ENCODE results near the gene FBXL17.
"Not testable (repeated sequence)": the region's sequence is repeated elsewhere in the genome, so short reads cannot be mapped to it uniquely, and the experiment has no call there.

Gene FBXL17

DNA sequence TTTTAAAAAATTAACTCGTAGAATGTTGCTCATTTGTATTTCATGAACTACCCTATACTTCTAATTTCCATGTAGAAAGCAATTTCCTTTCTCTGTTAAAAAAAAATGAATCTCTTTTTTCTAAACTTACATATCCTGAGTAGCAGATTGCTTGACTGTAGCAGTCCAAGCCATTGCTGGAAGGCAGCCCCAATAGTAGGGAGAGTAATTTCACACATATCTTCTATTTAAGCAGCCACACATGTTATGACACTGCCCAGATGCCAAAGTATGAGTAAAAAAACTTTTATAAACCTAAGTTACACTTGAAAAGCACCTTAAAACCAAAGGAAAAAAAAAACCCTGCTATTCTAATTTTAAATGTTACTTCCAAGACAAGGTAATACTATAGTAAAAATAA, 69.6 kb downstream of the FBXL17 start:
- DNase-seq (ENCODE audit: low read depth in 4 of 4, low spot score in 1 of 4) = no peak

- DNase-seq (ENCODE audit: low read depth in 4 of 4, low spot score in 1 of 4) = no peak
These were observed 70.2 kb downstream of the FBXL17 start for GRCh38 chr5:108311682-108312081.

DNA sequence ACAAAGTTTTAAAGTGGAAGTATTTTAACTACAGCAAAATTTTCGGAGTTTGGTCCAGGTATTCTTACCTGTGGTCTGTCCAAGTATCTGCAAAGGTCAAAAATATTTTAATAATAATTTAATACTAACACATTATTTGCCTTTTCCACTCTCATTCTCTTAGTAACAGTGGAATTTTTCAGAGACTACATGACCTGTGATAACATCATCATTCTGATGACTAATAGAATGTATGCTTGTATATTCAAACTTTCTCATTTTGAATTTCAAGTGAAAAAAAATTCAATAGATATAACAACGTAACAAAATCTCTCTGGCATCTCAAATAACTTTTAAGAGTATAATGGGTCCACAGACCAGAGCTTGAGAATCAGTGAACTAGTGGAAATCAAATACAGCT, 78.3 kb downstream of the FBXL17 start:
- DNase-seq (ENCODE audit: low read depth in 4 of 4, low spot score in 1 of 4) = no peak

GRCh38 chr5:108303086-108303485, 78.8 kb downstream of the FBXL17 start:
- DNase-seq (ENCODE audit: low read depth in 4 of 4, low spot score in 1 of 4) = no peak

DNA sequence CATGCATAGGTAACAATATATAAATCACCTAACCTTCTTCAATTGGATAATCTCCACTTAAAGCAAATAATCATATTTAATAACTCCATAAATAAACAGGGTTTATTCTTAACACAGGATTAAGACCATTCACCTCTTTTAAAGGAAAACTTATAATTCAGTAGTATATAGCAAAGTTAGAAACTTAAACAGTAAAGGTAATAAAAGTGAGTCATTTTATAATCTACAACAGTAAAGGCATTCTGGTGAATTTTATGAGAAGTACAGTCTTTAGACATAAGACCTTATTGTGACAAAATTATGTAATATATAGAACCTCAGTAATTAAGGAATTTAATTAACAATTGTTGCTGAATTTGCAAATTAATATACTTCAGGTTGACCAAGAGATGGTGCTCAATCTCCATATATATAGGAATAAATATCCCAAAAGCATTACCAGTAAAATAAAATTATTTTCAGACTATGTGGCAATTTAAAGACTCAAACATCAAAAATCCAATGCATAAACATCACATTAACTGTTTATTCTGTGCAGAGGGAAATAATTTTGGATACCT, 84.8 kb downstream of the FBXL17 start:
- DNase-seq (ENCODE audit: low read depth in 4 of 4, low spot score in 1 of 4) = no peak

- DNase-seq (ENCODE audit: low read depth in 4 of 4, low spot score in 1 of 4) = no peak
These were observed 86.1 kb downstream of the FBXL17 start for GRCh38 chr5:108295578-108296368.

- no peak for DNase-seq (ENCODE audit: low read depth in 4 of 4, low spot score in 1 of 4)
These were observed 100.8 kb downstream of the FBXL17 start for GRCh38 chr5:108280960-108281569.

- no peak for DNase-seq (ENCODE audit: low read depth in 4 of 4, low spot score in 1 of 4)
These were observed 101.7 kb downstream of the FBXL17 start for GRCh38 chr5:108280248-108280647.

GRCh38 chr5:108278285-108279240, 103.3 kb downstream of the FBXL17 start:
- DNase-seq (ENCODE audit: low read depth in 4 of 4, low spot score in 1 of 4) = no peak

- DNase-seq (ENCODE audit: low read depth in 4 of 4, low spot score in 1 of 4) = no peak
These were observed 105.5 kb downstream of the FBXL17 start for GRCh38 chr5:108276187-108277050.

DNA sequence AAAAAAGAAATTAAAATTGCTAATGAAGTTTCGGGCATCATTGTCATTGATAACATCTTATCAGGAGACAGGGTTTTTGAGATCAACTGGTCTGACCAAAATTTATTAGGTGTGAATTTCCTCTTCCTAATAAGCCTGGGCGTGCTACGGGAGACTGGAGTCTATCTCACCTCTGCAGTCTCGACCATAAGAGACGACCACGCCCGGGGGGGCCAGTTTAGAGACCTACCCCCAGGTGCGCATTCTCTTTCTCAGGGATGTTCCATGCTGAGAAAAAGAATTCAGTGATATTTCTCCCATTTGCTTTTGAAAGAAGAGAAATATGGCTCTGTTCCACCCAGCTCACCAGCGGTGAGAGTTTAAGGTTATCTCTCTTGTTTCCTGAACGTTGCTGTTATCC, 107.8 kb downstream of the FBXL17 start:
- DNase-seq (ENCODE audit: low read depth in 4 of 4, low spot score in 1 of 4) = not testable (repeated sequence)

DNA sequence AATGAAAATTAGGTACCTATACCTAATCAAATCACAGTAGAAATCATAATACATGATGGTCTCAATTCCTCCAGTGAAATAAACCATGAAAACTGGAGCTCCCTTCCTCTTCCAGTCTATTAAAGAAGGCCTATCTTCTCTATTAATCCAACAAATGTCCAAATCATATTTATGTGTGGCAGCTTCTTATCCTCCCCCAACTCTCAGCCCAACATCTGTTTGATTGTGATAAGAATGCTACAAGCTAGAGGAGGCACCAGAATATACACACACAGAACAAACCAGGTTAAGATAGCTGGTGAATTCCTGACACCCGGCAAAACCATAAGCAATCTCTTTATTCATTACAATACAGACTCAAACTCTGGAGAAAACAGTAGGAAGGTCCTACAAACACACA, 110.8 kb downstream of the FBXL17 start:
- DNase-seq (ENCODE audit: low read depth in 4 of 4, low spot score in 1 of 4) = no peak

DNA sequence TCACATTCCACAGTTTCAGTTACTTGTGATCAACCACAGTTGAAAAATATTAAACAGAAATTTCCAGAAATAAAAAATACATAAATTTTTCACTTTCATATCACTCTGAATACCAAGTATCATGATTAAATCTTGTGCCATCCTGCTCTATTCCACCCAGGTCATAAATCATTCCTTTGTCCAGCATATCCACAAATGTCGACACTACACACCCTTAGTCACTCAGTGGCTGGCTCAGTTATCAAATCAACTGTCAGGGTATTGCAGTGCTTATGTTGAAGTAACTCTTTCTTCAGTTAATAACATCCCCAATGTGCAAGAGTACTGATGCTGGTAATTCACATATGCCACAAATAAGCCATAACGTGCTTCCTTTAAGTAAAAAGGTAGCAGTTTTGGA, 115.7 kb downstream of the FBXL17 start:
- no peak for DNase-seq (ENCODE audit: low read depth in 4 of 4, low spot score in 1 of 4)

DNA sequence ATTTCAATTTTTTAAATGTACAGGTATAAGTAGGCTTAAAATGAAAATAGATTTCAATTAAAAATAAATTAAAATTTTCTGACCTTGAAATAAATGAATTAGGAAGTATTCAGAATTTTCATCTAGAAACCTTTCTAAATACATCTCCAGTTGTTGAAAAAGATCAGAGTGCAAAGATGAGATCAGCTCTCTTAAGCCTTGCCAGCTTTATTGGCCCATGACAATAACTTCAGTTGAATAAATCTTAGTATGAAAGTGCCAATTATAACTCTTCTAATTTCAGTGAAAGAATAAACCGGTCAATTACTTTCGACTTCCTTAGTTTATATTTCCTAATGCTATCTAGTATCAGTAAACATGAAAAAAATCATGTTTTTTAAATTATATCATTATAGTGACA, 117.4 kb downstream of the FBXL17 start:
- no peak for DNase-seq (ENCODE audit: low read depth in 4 of 4, low spot score in 1 of 4)

DNA sequence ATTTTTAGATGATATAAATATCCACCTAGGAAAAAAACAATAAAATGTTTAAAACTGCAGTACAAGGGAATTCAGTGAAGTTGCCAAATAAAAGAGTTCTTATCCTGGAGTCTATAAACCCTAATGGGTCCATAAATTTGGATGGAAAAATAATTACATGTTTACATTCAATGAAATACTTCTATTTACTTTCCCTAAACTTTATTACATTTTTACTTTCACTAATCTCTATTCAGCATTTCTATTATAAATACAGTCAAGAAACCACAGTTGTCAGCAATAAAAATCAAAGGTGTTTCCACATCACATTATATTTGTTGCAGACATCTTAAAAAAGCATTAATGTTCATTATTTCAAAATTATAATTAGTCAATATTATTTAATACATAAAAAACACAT, 118.6 kb downstream of the FBXL17 start:
- DNase-seq (ENCODE audit: low read depth in 4 of 4, low spot score in 1 of 4) = no peak

- DNase-seq (ENCODE audit: low read depth in 4 of 4, low spot score in 1 of 4) = no peak
These were observed 121.1 kb downstream of the FBXL17 start for GRCh38 chr5:108260858-108261170.

DNA sequence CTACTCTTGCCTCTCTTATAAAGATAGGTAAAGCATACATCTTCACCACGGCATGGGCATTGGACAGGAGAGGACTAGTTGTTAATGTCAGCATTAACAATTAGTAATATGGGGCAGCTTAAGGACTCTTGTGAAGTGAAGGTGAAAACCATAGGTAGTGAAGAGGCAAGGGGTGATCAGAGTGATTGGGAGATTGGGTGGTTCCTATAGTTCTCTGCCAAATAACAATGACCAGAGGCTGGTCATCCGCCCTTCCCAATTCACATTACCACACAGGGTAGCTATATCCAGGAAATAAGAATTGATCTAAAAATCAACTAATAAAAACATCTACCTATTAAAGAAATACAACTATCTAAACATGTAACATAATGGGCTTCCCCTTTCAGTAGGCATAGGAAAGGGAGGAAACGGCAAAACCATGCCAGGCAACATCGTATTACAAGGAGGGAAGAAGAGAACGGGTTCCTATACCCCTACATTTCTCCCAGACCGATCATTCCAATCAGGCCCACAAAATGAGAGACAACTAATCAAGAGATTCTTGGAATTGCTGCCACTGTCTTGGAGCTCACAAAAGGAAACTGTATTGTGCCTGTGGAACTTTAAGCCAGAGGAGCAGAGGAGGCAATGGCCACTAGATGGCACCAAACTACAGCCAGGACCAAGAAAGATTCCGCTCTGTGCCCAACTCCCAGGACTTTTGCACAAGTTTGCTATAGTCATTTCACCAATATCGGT, 121.6 kb downstream of the FBXL17 start:
- peak; percentile 26 to 47 (median 40) for DNase-seq (ENCODE audit: low read depth in 4 of 4, low spot score in 1 of 4)

DNA sequence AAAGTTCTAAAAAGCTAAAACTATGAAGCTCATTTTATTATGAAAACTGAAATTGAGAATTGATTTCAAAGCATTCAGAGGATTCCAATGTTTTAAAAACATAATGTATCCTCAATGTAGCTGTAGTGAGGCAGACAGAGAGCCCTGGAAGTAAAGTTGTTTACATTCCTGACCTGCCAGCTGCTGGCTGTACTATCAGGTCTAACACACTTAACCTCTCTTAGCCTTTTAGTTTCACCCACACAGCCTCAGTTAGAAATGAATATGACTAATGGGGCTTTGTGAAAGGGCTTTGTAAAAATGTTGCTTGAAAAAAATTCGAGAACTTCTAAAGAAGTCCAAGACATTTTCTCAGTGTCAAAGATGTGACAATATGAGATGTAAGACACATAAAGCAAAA, 122.6 kb downstream of the FBXL17 start:
- no peak for DNase-seq (ENCODE audit: low read depth in 4 of 4, low spot score in 1 of 4)

GRCh38 chr5:108257996-108258395, 123.9 kb downstream of the FBXL17 start:
- no peak for DNase-seq (ENCODE audit: low read depth in 4 of 4, low spot score in 1 of 4)

GRCh38 chr5:108255468-108255867, 126.4 kb downstream of the FBXL17 start:
- DNase-seq (ENCODE audit: low read depth in 4 of 4, low spot score in 1 of 4) = no peak

Measured in stimulated activated CD4-positive, alpha-beta T cell treated with anti-CD3 and anti-CD28 coated beads, Interleukin-1b, Interleukin-23, amount 100 ng/mL, for 24 hours (primary cell).